NCI-H2227 treated with DMSO at 0.1 percent for 48 hours (cell line): ENCODE results near the gene ZNF2.
A peak's percentile ranks its signal among the peaks of the same experiment; 100 is the strongest.
"Not testable (repeated sequence)": the region's sequence is repeated elsewhere in the genome, so short reads cannot be mapped to it uniquely, and the experiment has no call there.

Experiments used
- DNase-seq: peaks from one replicate; lab custom pipeline; 2025; lab: John Stamatoyannopoulos, UW

The ZNF2 gene

GRCh38 chr2:95165371-95166064 is at the start of gene ZNF2:
ZNF2 (plus strand) TSS chr2:95165809; CDS start chr2:95176227, 10,418 bp downstream.
- DNase-seq = peak; percentile 98

GRCh38 chr2:95121093-95121406 is 44.6 kb upstream of the ZNF2 start:
- no peak for DNase-seq

- peak; percentile 77 for DNase-seq
Observed at GRCh38 chr2:95121407-95122196, 44.0 kb upstream of the ZNF2 start, which contains the start of gene MRPS5. MRPS5 (minus strand) TSS chr2:95121808; CDS start chr2:95121791, 17 bp downstream.

GRCh38 chr2:95122197-95122551 is 43.4 kb upstream of the ZNF2 start:
- peak; percentile 53 for DNase-seq

- DNase-seq = no peak
Observed at GRCh38 chr2:95138702-95139101, 26.9 kb upstream of the ZNF2 start.

GRCh38 chr2:95143838-95144237 is 21.8 kb upstream of the ZNF2 start:
- DNase-seq = no peak

GRCh38 chr2:95149397-95149984 is 16.1 kb upstream of the ZNF2 start:
- no peak for DNase-seq

- no peak for DNase-seq
Observed at GRCh38 chr2:95158441-95158840, 7.2 kb upstream of the ZNF2 start.

- peak; percentile 3 for DNase-seq
Observed at GRCh38 chr2:95158891-95159619, 6.6 kb upstream of the ZNF2 start.

- DNase-seq = peak; percentile 32
Observed at GRCh38 chr2:95159690-95160449, 5.7 kb upstream of the ZNF2 start, which contains the start of gene ZNF514. ZNF514 (minus strand) TSS chr2:95159848; CDS start chr2:95153253, 6,595 bp downstream.

- no peak for DNase-seq
Observed at GRCh38 chr2:95165030-95165370, 609 bp upstream of the ZNF2 start.

GRCh38 chr2:95166065-95166763 is 605 bp downstream of the ZNF2 start:
- no peak for DNase-seq

GRCh38 chr2:95171902-95172301 is 6.3 kb downstream of the ZNF2 start:
- no peak for DNase-seq

- no peak for DNase-seq
Observed at GRCh38 chr2:95174031-95174542, 8.5 kb downstream of the ZNF2 start.

- DNase-seq = no peak
Observed at GRCh38 chr2:95179451-95179850, 13.8 kb downstream of the ZNF2 start.

- DNase-seq = no peak
Observed at GRCh38 chr2:95181774-95182173, 16.2 kb downstream of the ZNF2 start.

- DNase-seq = no peak
Observed at GRCh38 chr2:95185197-95185596, 19.6 kb downstream of the ZNF2 start.

GRCh38 chr2:95185973-95186372 is 20.4 kb downstream of the ZNF2 start:
- no peak for DNase-seq

GRCh38 chr2:95192956-95193355 is 27.3 kb downstream of the ZNF2 start:
- not testable (repeated sequence) for DNase-seq

- no peak for DNase-seq
Observed at GRCh38 chr2:95203911-95204310, 38.3 kb downstream of the ZNF2 start.

- DNase-seq = no peak
Observed at GRCh38 chr2:95204396-95204795, 38.8 kb downstream of the ZNF2 start.
